Thyroid gland (tissue), 4 donors: ENCODE results near the gene SLC41A2.

Experiments
- POLR2A ChIP-seq, 2 donors: fragments of 450-650 bp; IDR thresholded peaks; one replicate each; pipeline ENCODE4 v1.6.1; 2017; ENCODE audit warnings: antibody characterized with exemption in 2 of 2, mild to moderate bottlenecking in 2 of 2, moderate library complexity in 1 of 2
- TF ChIP-seq, protein P1 (sequence below), 6 experiments: fragments of 200-600 bp in 3 of 6; fragments of 450-650 bp in 3 of 6; sonication (generic) in 3 of 6; IDR thresholded peaks; one replicate each; pipeline ENCODE4 v1.5.1; 2016 to 2019; ENCODE audit warnings: antibody characterized with exemption in 6 of 6, mild to moderate bottlenecking in 2 of 6, inconsistent platforms in 1 of 6, moderate library complexity in 1 of 6

DNA sequence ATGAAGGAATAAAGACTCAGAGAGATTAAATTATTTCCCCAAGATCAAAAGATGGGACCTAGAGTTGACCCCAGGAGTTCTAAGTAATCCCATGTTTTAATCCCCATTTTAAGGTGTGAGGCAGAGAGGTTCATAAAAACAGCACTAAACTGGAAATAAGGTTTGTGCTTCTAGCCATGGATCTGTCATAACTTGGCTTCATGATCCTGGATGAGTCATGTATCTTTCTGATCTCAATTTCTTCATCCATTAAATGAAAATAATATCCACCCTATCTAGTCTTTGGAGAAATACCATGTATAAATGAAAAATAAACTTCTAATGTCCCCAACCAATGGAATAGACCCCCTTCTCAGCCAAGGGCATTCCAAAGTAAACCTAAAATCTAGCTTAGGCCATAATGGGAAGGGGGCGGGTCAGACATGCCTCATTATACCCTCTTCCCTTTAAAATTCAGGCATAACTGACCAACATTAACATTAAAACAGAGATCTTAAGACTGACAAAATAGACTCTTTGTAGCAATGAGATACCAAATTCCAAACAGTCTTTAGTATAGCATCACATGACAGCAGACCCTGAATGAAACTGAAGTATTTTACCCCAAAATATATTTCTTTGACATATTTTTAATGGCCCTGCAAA is 47.8 kb downstream of the SLC41A2 start:
- TF ChIP-seq, protein P1, sequence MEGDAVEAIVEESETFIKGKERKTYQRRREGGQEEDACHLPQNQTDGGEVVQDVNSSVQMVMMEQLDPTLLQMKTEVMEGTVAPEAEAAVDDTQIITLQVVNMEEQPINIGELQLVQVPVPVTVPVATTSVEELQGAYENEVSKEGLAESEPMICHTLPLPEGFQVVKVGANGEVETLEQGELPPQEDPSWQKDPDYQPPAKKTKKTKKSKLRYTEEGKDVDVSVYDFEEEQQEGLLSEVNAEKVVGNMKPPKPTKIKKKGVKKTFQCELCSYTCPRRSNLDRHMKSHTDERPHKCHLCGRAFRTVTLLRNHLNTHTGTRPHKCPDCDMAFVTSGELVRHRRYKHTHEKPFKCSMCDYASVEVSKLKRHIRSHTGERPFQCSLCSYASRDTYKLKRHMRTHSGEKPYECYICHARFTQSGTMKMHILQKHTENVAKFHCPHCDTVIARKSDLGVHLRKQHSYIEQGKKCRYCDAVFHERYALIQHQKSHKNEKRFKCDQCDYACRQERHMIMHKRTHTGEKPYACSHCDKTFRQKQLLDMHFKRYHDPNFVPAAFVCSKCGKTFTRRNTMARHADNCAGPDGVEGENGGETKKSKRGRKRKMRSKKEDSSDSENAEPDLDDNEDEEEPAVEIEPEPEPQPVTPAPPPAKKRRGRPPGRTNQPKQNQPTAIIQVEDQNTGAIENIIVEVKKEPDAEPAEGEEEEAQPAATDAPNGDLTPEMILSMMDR (IDR thresholded peaks at IDR 0.05): no peak
- TF ChIP-seq POLR2A (IDR thresholded peaks at IDR 0.05): no peak
